Measurements from ENCODE around the gene FAR2. TPM values are rescaled to one million over a fixed set of nuclear protein-coding genes. Genes with fewer than 3 reads are reported as not detected.

The FAR2 gene
- total RNA-seq, 1 donor from 2014 or later = 19.5 TPM

Other genes starting within 250 kb of the FAR2 start
- gene ERGIC2, start 231.9 kb downstream of the FAR2 start, total RNA-seq (ENCODE audit: low replicate concordance) = 48.3 and 108 TPM in 2 replicates

All from neural progenitor cell (in vitro differentiated cells).